GM12878 (cell line): ENCODE data around the gene PRPF4. TPM values are rescaled to one million over a fixed set of nuclear protein-coding genes. Genes with fewer than 3 reads are reported as not detected.
"Not testable (repeated sequence)": the region's sequence is repeated elsewhere in the genome, so short reads cannot be mapped to it uniquely, and the experiment has no call there.

Experiments used
- ATAC-seq: fragments of 200-7000 bp; cut with Tn5 transposase; 3 replicates; pipeline ENCODE4 v1.9.1; 2020; ENCODE audit warnings: mild to moderate bottlenecking, moderate library complexity
- BruUV-seq: library from RNA; stranded (reverse); fragments of 400-500 nt; replicated peaks from 2 replicates; lab custom pipeline; 2021; lab: Mats Ljungman, UMichigan
- CTCF ChIA-PET: fragments of 300-600 bp; sonication (Branson Sonifier 250); formaldehyde crosslinking; extraction: SDS; loops from one replicate; lab custom pipeline; 2021; ENCODE audit warnings: inconsistent platforms; lab: Yijun Ruan, JAX
- POLR2A ChIA-PET: fragments of 350-600 bp; formaldehyde crosslinking; extraction: SDS; loops from one replicate; lab custom pipeline; 2021; ENCODE audit warnings: inconsistent platforms; lab: Charles Lee
- RAD21 ChIA-PET: fragments of 300-600 bp; sonication (Branson Sonifier 250); formaldehyde crosslinking; loops from one replicate; lab custom pipeline; 2023; ENCODE audit warnings: antibody characterized with exemption; ENCODE audit not compliant: unreplicated experiment; lab: Charles Lee
- SMC1A ChIA-PET: fragments of 300-600 bp; sonication (Branson Sonifier 250); formaldehyde crosslinking; loops from one replicate; lab custom pipeline; 2023; ENCODE audit not compliant: unreplicated experiment, uncharacterized antibody; lab: Charles Lee
- DNase-seq: peaks from one replicate; pipeline ENCODE4 v3.0.0-alpha.2; 2011; ENCODE audit warnings: low read depth, low spot score
- FAIRE-seq: peaks from 3 replicates; lab custom pipeline; 2011; peaks lifted over from hg19 to GRCh38; lab: Jason Lieb, UNC
- H2AFZ ChIP-seq: 2 replicates; pipeline ENCODE4 v1.6.0; 2011; ENCODE audit warnings: low read depth, low read length, control low read depth; ENCODE audit not compliant: control insufficient read depth
- H3K27ac ChIP-seq: 2 replicates; pipeline ENCODE4 v1.5.1; 2011; ENCODE audit warnings: control low read depth; ENCODE audit not compliant: control insufficient read depth, insufficient read depth
- H3K27me3 ChIP-seq, 2 experiments: replicated peaks in 1 of 2; 2 replicates each; pipeline versions ENCODE4 v1.6.0 to v1.6.1; 2011; ENCODE audit warnings: low read length in 1 of 2; ENCODE audit not compliant: control insufficient read depth in 2 of 2, insufficient read depth in 2 of 2
- H3K36me3 ChIP-seq, 2 experiments: 2 replicates each; pipeline ENCODE4 v1.5.1; 2011; ENCODE audit warnings: low read length in 1 of 2; ENCODE audit not compliant: control insufficient read depth in 2 of 2, insufficient read depth in 2 of 2
- H3K4me1 ChIP-seq: 2 replicates; pipeline ENCODE4 v1.6.1; 2011; ENCODE audit warnings: mild to moderate bottlenecking, low read length, moderate library complexity, mixed read lengths; ENCODE audit not compliant: control insufficient read depth, insufficient read depth
- H3K4me2 ChIP-seq: 2 replicates; pipeline ENCODE4 v1.6.0; 2011; ENCODE audit warnings: control low read depth; ENCODE audit not compliant: control insufficient read depth, insufficient read depth
- H3K4me3 ChIP-seq: fragments of 200-600 bp; sonication (generic); 2 replicates; pipeline ENCODE4 v1.5.1; 2016
- H3K79me2 ChIP-seq: 2 replicates; pipeline ENCODE4 v1.6.0; 2011; ENCODE audit warnings: low read length; ENCODE audit not compliant: control insufficient read depth, insufficient read depth
- H3K9ac ChIP-seq: 2 replicates; pipeline ENCODE4 v1.8.0; 2011; ENCODE audit warnings: low read length, control low read depth, mixed read lengths; ENCODE audit not compliant: control insufficient read depth, insufficient read depth
- H3K9me3 ChIP-seq: replicated peaks from 3 replicates; pipeline ENCODE4 v1.5.1; 2011; ENCODE audit warnings: mild to moderate bottlenecking, low read length; ENCODE audit not compliant: control insufficient read depth, insufficient read depth
- H4K20me1 ChIP-seq: 2 replicates; pipeline ENCODE4 v1.6.0; 2011; ENCODE audit not compliant: control insufficient read depth, insufficient read depth
- CEBPB ChIP-seq, 2 experiments: fragments of 150-350 bp in 1 of 2; IDR thresholded peaks; 2 replicates each; pipeline ENCODE4 v1.6.1; 2012 to 2014; ENCODE audit warnings: low read depth in 2 of 2, low read length in 2 of 2, borderline replicate concordance in 1 of 2, inconsistent platforms in 1 of 2
- CHD1 ChIP-seq: IDR thresholded peaks from 2 replicates; pipeline ENCODE4 v1.6.1; 2012; ENCODE audit warnings: low read depth, low read length, improper control_type of control experiment
- MEF2A ChIP-seq: IDR thresholded peaks from 2 replicates; pipeline ENCODE4 v1.6.1; 2011; ENCODE audit warnings: low read depth, mild to moderate bottlenecking, low read length, moderate library complexity; ENCODE audit not compliant: insufficient read depth
- MTA3 ChIP-seq: IDR thresholded peaks from 2 replicates; pipeline ENCODE4 v1.6.1; 2012; ENCODE audit warnings: low read length, inconsistent platforms, borderline replicate concordance
- MXI1 ChIP-seq: fragments of 150-350 bp; IDR thresholded peaks from 2 replicates; pipeline ENCODE4 v1.6.1; 2011; ENCODE audit warnings: low read depth, mild to moderate bottlenecking, inconsistent platforms, low read length, improper control_type of control experiment
- MYC ChIP-seq: IDR thresholded peaks from 2 replicates; pipeline ENCODE4 v1.6.1; 2011; ENCODE audit warnings: mild to moderate bottlenecking, low read length, moderate library complexity, inconsistent platforms; ENCODE audit not compliant: insufficient read depth, insufficient replicate concordance, insufficient read length, severe bottlenecking
- NR2C2 ChIP-seq: IDR thresholded peaks from 2 replicates; pipeline ENCODE4 v1.6.1; 2011; ENCODE audit warnings: borderline replicate concordance, low read depth; ENCODE audit not compliant: control insufficient read depth, insufficient read length
- NRF1 ChIP-seq: conservative IDR thresholded peaks from 2 replicates; pipeline ENCODE4 v1.6.1; 2011; ENCODE audit warnings: mild to moderate bottlenecking, low read depth, low read length, improper control_type of control experiment
- PKNOX1 ChIP-seq: fragments of 450-650 bp; IDR thresholded peaks from 2 replicates; pipeline ENCODE4 v1.6.1; 2016; ENCODE audit warnings: mild to moderate bottlenecking
- RAD51 ChIP-seq: fragments of 450-650 bp; IDR thresholded peaks from 2 replicates; pipeline ENCODE4 v1.6.1; 2016; ENCODE audit warnings: moderate library complexity, mild to moderate bottlenecking, inconsistent platforms
- SMC3 ChIP-seq: IDR thresholded peaks from 2 replicates; pipeline ENCODE4 v1.6.1; 2011; ENCODE audit warnings: low read length, improper control_type of control experiment, borderline replicate concordance
- SREBF2 ChIP-seq: IDR thresholded peaks from 2 replicates; pipeline ENCODE4 v1.6.1; 2012; ENCODE audit warnings: mild to moderate bottlenecking, low read length
- ZNF274 ChIP-seq: IDR thresholded peaks from one replicate; pipeline ENCODE4 v1.8.0; 2011; ENCODE audit not compliant: insufficient read length, insufficient read depth
- WGBS: methylation state at CpG from one replicate; pipeline ENCODE4 v1.1.6; 2016; ENCODE audit warnings: low lambda C conversion rate; ENCODE audit not compliant: insufficient replicate concordance, insufficient coverage; ENCODE audit errors: missing lambda C conversion rate; 5-methylcytosine and 5-hydroxymethylcytosine counted together
- in situ Hi-C: fragments of 300-500 bp; cut with MboI; formaldehyde crosslinking; loops from 9 replicates; pipeline ENCODE4 v1.14.3; 2018; ENCODE audit warnings: mixed read lengths
- intact Hi-C: fragments of 100-400 bp; cut with micrococcal nuclease; formaldehyde crosslinking; loops from one replicate; pipeline ENCODE4 v1.14.2; 2022; ENCODE audit not compliant: unreplicated experiment
- polyA plus RNA-seq, 11 experiments: library from polyadenylated mRNA; depleted of rRNA in 4 of 11; unstranded in 6 of 11; stranded (reverse) in 5 of 11; fragments of >200 nt; fragmentation: Nextera tagmentation in 4 of 11; fragmentation: Illumina TruSeq in 1 of 11; extraction: Ambion mirVana in 4 of 11; extraction: Trizol in 1 of 11; gene quantifications; 1 replicate in 1 of 11; 2 replicates in 10 of 11; pipeline versions ENCODE4 v1.2.1 to v1.2.3, GENCODE V29; 2011 to 2016; ENCODE audit warnings: inconsistent platforms in 2 of 11, missing spikeins in 2 of 11, low read depth in 1 of 11
- total RNA-seq, 4 experiments: library from RNA; depleted of rRNA in 3 of 4; stranded (reverse); fragments of >200 nt in 3 of 4; fragmentation: Illumina TruSeq in 1 of 4; extraction: Trizol in 1 of 4; gene quantifications; 2 replicates each; pipeline versions ENCODE4 v1.2.1 to v1.2.3, GENCODE V29; 2013 to 2021
- TF ChIP-seq, protein P1 (sequence below): IDR thresholded peaks from 2 replicates; pipeline ENCODE4 v1.6.1; 2012; ENCODE audit warnings: low read depth, low read length, improper control_type of control experiment

Gene PRPF4
- total and polyA plus RNA-seq, 10 of the 15 experiments (the other 5 are each of a cell fraction or from before 2014, with no cell fraction given) = 23.0 to 48.1 (median 39.2) TPM

DNA sequence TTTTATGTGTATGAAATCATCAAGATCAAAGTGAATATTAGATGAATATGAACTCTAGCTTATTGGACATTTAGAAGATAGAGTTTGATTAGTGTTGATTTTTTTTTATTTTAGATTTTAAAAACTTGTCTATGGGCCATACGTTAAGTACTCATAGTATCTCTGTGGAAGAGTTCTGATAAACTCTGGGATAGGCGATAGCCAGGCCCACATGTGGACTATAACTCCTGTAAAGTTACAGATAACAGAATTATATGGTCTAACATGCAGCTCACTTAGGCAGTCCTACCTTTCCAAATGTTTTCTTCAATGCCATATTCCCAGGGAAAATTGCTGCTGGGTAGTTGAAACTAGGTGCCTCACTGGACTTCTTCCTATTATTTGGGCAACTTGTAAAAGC lies 43.8 kb upstream of the PRPF4 start (continued):
- TF ChIP-seq SREBF2 (no peak), NR2C2 (no peak), CEBPB (IDR thresholded peaks at IDR 0.05; ENCODE audit: borderline replicate concordance in 1 of 2, low read depth in 2 of 2, low read length in 2 of 2) (no peak)

DNA sequence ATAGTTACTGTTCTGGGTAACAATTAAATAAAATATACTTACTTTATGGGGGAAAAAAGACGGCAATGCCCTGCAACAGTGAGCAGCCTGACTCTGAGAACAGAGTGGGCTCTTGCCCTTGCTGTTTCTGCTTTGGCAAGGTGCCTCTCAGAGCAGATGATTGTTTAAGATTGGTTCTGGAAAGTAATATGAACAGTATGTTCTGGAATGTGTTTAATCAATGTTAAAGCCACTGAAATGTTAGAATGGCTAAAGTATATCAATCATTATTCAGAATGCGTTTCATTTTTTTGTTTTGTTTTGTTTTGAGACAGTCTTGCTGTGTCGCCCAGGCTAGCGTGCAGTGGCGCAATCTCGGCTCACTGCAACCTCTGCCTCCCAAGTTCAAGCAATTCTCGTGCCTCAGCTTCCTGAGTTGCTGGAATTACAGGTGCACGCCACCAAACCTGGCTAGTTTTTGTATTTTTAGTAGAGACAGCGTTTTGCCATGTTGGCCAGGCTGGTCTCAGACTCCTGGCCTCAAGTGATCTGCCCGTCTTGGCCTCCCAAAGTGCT lies 39.7 kb upstream of the PRPF4 start:
- H4K20me1 ChIP-seq, BruUV-seq, POLR2A ChIA-PET, H3K4me3 ChIP-seq, ATAC-seq, H3K4me1 ChIP-seq, H3K9ac ChIP-seq, FAIRE-seq, H3K36me3 ChIP-seq, H3K79me2 ChIP-seq, H2AFZ ChIP-seq, H3K4me2 ChIP-seq, CTCF ChIA-PET, DNase-seq, intact Hi-C loops, RAD21 ChIA-PET, H3K27me3 ChIP-seq, in situ Hi-C loops, H3K9me3 ChIP-seq, SMC1A ChIA-PET, H3K27ac ChIP-seq: not testable (repeated sequence)
- 93% methylated on average over 10 of the region's 10 CpGs for WGBS

- Histone ChIP-seq H3K4me2 (no peak overlapping the region), H3K4me3 (no peak overlapping the region), H3K4me1 (peaks cover 9% of the 10 kb centered on the region), H2AFZ (no peak overlapping the region), H3K9ac (no peak overlapping the region), H3K36me3 (no peaks in the 10 kb centered on the region), H3K9me3 (no peaks in the 10 kb centered on the region), H3K79me2 (peaks cover 5% of the 10 kb centered on the region), H4K20me1 (no peaks in the 10 kb centered on the region), H3K27me3 (no peaks in the 10 kb centered on the region), H3K27ac (no peak overlapping the region)
- in situ Hi-C loops (no loop called here), intact Hi-C loops (no loop called here)
- ATAC-seq = no peak
- 94% methylated on average over 4 of the region's 4 CpGs for WGBS
- FAIRE-seq = no peak
- no peak for DNase-seq
- ChIA-PET POLR2A (interaction anchor here (1.2 kb wide), 1 partner anchor 15 kb away, joined by 3 read pairs; the partner anchor contains the start of gene SLC31A1), RAD21 (interaction anchor here (0.9 kb wide), 1 partner anchor 14 kb away, joined by 3 read pairs; no protein-coding TSS in a partner anchor), CTCF (no interaction called here), SMC1A (interaction anchor here (4.4 kb wide), 1 partner anchor 16 kb away, joined by 14 read pairs; the partner anchor contains the start of genes FKBP15 and SLC31A1)
- BruUV-seq = no TSS peak
- TF ChIP-seq RAD51 = no peak
- TF ChIP-seq NRF1 = no peak
- no peak for TF ChIP-seq MEF2A
- TF ChIP-seq, protein P1, sequence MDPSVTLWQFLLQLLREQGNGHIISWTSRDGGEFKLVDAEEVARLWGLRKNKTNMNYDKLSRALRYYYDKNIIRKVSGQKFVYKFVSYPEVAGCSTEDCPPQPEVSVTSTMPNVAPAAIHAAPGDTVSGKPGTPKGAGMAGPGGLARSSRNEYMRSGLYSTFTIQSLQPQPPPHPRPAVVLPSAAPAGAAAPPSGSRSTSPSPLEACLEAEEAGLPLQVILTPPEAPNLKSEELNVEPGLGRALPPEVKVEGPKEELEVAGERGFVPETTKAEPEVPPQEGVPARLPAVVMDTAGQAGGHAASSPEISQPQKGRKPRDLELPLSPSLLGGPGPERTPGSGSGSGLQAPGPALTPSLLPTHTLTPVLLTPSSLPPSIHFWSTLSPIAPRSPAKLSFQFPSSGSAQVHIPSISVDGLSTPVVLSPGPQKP = no peak
- no peak for TF ChIP-seq SMC3
- no peak for TF ChIP-seq ZNF274
- no peak for TF ChIP-seq MXI1
- no peak for TF ChIP-seq MTA3
- no peak for TF ChIP-seq PKNOX1
- no peak for TF ChIP-seq CHD1
- TF ChIP-seq MYC = no peak
These were observed 38.4 kb upstream of the PRPF4 start for GRCh38 chr9:113237026-113237425.
